CD4-positive, alpha-beta T cell treated with Interleukin-4 for 1 hour (primary cell): Measurements from ENCODE around the gene EFCAB3.
"Not testable (repeated sequence)": the region's sequence is repeated elsewhere in the genome, so short reads cannot be mapped to it uniquely, and the experiment has no call there.

Source experiments
- DNase-seq, 2 donors: peaks; one replicate each; pipeline ENCODE4 v3.0.0-alpha.2; 2020 to 2022

The EFCAB3 gene

DNA sequence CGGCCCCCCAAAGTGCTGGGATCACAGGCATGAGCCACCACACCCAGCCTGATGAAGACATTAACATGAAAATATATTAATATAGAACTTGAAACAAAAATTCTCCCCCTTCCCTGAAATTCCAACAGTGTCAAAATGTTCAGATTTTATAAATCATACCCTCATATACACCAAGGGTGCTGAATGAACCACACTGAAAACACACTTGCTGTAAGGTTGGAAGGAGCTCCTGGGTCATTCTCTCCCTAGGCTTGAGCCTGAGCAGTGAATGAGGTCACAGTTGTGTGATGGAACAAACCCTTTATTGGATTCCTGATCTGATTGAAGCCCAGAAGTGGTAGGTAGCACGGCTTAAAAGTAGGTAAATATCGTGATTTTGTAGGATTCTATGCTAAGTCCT lies at the start of gene EFCAB3:
Gene EFCAB3 (plus strand): TSS at position 301 of the 400 bp plus-strand sequence. CDS start 2,427 bp downstream, outside the sequence.
- DNase-seq: no peak

DNA sequence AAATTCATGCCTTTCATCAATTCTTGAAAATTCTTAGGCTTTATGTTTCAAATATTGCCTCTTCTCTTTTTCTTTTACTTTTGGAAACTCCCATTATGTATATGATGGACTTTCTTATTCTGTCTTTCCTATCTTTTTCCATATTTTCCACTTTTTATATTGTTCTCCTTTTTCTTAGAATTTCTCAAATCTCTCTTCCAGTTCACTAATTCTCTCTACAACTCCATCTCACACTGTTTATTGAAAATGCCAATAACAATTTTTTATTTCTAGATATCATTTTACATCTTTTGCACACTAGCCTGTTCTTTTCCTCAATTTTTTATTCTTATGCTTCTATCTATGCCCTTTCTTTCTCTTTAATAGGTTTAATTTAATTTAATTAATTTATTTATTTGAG lies 43.8 kb upstream of the EFCAB3 start:
- no peak for DNase-seq

DNA sequence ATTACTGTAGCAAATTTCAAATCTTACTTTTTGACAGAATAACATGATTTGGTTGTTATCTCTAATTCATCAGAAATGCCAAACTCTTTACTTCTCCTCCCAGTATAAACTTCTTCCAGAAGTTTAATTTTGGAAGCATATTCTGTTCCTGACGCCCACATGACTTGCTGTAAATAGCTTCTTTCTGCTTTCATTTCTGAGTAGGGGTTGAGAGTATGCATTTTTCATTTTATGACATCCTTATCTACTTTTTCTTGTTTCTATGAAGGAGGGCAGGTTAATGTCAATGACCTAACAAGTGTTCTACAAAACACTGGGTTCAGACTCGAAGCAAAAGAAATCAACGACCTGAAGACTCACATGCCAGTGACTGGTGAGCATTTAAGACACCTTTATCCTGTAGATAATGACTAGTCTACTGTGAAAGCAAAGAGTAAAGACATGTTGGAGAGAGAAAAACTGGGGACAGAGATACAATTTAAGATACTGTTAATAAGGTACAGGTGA lies 36.5 kb upstream of the EFCAB3 start:
- no peak for DNase-seq

DNA sequence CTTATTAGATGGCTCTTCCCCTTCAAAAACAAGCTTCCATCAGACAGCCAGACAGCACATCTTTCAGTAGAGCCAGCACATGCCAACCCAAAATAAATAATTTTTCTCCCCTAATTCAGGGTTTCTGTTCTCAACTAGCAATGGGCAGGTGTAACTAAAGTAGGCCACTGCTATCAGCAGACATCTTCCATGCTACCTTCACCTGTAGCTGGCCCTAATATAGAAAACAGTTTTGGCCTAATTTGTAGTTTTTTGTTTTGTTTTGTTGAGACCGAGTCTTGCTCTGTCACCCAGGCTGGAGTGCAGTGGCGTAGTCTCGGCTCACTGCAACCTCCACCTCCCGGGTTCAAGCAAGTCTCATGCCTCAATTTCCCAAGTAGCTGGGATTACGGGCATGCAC lies 29.2 kb upstream of the EFCAB3 start:
- no peak for DNase-seq

DNA sequence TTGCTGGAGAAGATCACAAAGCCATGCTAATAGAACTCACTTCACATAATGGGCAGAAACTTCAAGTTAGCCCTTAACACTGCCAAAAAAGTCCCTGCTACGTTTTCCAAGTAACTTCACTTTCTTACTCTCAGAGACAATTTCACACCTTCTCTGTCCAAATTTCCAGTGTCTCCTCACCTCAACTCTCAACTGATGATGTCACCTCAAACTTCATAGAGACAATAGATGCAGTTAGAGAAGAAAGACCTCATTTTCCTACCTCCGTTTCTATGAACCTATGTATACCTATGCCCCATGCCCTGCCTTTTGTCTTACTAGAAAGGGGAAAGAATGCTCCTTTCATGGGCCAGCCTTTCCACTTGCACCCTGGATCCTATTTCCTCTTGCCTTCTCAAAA lies 14.2 kb upstream of the EFCAB3 start:
- DNase-seq: no peak

DNA sequence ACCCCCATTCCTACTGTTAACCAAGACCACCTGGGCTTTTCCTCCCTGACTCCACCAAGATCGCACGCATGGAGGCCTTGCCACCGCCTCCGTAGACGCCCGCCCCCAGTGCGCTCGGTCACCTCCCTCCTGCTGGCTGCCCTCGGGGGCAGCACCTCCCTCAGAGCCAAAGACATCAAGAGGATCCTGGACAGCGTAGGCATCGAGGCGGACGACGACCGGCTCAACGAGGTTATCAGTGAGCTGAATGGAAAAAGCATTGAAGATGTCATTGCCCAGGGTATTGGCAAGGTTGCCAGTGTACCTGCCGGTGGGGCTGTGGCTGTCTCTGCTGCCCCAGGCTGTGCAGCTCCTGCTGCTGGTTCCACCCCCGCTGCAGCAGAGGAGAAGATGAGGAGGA lies 1.2 kb downstream of the EFCAB3 start:
- no peak for DNase-seq

DNA sequence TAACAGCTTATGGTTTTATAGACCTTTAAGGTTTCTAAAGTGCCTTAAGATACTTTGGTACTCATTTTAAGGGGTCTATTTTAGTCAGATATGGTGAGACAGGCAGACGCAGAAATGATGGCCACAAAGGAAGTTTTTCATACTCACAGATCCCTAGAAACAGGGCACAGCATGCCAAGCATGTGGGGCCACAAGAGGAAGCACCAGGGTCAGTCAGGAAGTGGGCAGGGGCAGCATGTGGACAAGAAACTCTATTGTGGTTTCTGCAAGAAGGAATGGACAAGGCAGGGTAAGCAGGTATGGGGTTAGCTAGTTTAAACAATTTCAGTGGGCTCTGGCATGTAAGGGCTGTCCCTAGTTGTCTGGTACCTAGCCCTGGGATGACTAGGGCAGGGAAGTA lies 8.5 kb downstream of the EFCAB3 start:
- DNase-seq: no peak

DNA sequence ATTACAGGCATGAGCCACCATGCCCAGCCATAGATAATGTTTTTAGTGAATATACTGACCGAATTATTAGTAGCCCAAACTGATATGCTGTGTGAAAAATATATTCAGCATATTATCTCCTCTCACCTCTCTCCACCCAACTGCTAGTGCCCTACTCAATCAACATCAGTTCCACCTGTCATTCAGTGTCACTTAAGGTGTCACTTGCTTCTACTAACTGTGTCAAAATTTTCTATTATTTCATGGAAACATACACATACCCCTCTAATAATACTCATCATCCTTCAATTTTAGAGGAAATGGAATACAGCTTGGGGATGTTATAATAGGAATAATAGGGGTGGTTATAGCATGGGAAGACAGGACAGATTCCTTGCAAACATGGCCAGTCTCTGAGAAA lies 12.6 kb downstream of the EFCAB3 start:
- DNase-seq: no peak

DNA sequence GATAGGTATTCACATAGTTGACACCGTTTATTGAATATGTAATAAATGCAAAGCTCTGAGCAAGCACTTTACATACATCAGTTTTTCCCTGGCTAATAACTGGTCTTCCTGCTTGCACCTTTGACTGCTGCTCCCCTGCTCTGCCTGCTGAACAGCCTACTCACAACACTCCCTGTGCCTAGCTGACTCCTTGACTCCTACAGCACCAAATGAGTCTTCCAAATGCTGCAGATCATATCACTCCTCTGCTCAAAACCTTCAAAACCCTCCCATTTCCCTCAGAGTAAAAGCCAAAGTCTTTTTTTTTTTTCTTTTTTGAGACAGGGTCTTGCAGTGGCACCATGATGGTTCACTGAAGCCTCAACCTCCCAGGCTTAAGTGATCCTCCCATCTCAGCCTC lies 18.5 kb downstream of the EFCAB3 start:
- no peak for DNase-seq

DNA sequence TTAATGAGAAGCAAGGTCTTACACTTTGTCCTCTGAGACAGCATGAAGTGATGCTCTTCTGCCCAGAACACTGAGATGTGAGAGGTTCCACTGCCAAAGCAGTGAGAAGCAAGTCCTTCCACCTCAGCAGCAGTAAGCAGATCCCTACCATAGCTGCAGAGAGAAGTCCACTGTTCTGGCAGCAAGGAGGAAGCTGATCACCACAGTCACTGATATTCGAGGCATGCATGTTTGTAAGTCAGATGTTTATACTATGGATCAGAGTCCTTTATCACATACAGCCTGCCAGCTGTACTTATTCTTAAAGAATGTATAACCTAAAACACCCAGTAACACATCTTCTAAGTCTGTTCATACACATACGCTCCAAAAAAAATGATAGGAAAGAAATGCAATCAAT lies 25.1 kb downstream of the EFCAB3 start:
- no peak for DNase-seq

DNA sequence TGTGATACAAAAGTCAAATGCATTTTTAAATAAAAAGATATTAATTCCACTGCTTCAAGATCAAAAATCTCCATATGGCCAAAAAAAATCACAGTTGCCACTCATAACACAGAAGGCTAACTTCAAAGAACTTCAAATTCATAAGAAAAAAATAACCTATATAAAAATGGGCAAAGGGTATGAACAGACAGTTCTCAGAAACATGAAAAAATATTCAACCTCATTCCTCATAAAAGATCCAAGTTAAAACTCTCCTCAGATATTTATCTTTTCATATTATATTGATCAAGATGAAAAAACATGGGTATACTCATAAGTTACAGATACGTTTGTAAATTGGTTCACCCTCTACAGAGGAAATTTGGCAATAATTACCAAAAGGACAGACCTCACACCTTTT lies 32.7 kb downstream of the EFCAB3 start:
- DNase-seq: not testable (repeated sequence)

DNA sequence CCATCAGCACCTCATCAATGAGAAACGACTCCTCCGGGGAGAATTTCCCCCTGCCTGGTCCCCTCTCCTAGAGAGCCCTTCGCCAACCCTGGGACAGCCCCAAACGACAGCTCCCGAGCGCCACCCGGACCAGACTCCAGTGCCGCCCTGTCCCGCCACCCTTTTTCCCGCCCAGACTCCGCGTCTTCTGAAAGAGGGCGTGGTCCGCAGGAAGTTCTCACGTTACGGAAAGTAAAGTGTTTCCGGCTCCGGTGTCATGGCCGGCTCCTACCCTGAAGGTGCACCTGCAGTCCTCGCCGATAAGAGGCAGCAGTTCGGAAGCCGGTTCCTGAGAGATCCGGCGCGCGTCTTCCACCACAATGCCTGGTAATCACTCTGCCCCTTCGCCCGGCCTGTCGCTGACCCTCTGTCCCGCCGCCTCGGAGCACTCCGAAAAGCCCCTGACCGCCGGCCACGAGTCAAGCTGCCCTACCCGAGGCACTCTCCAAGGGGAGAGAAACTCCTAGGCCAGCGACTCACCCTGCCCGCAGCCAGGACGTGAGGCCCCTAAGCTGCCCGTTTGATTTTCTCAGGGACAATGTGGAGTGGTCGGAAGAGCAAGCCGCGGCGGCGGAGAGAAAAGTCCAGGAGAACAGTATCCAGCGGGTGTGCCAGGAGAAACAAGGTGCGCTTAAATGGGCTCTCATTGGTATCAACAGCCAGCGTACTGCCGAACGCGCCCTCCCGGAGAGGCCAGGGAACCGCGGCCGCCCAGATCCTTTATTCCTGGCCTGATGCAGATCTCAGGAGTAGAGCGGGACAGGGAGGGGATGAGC lies 43.5 kb downstream of the EFCAB3 start, which contains the start of gene METTL2A:
Gene METTL2A (plus strand): TSS at position 251 of the 815 bp plus-strand sequence. CDS start 6 bp downstream, at position 257.
- DNase-seq: peak; percentile 87 to 88

DNA sequence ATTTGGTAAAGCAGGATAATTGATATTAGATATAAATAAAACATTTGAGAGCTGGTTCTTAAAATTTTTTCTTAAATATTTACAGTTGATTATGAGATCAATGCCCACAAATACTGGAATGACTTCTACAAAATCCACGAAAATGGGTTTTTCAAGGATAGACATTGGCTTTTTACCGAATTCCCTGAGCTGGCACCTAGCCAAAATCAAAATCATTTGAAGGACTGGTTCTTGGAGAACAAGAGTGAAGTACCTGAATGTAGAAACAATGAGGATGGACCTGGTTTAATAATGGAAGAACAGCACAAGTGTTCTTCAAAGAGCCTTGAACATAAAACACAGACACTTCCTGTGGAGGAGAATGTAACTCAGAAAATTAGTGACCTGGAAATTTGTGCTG lies 45.9 kb downstream of the EFCAB3 start:
- not testable (repeated sequence) for DNase-seq

DNA sequence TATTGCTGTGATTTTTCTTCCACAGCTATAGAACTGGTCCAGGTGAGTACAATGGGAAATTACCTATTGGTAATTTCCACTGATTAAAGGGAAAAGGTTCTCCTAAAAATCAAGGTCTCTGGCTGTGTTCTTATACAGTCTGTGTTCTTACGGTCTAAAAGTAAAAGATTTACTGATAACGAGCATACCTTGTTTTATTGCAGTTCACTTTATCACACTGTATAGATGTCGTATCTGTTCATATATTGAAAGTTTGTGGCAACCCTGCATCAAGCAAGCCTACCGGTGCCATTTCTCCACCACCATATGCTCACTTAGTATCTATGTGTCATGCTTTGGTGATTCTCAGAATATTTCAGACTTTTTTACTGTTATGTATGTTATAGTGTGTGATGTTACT lies 54.9 kb downstream of the EFCAB3 start:
- DNase-seq: not testable (repeated sequence)

DNA sequence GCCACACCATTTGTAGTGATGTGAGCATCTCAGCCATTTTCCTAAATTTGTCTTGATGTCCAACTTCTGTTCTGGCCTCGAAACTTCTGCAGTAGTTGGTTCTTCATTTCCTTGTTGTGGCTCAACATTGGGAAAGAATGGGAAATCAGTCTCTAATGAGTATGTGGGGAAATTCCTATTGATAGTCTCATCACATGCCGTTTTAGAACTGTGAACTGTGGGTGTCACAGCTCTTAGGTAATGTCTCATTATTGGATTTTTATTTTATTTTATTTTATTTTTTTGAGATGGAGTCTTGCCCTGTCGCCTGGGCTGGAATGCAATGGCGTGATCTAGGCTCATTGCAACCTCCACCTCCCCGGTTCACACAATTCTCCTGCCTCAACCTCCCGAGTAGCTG lies 60.8 kb downstream of the EFCAB3 start:
- not testable (repeated sequence) for DNase-seq

DNA sequence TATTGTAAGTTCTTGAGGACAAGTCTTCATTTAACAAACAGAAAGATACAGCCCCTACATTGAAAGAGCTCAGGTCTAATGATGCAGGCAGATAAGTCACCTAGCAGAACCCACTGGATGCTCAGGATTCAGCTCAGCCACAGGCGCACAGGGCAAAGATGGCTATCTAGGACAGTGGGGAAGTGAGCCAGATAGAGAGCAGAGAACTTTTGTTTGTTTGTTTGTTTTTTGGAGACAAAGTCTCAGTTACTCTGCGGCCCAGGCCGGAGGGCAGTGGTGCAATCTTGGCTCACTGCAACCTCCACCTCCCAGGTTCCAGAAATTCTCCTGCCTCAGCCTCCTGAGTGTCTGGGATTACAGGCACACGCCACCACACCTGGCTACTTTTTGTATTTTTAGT lies 63.7 kb downstream of the EFCAB3 start:
- no peak for DNase-seq

DNA sequence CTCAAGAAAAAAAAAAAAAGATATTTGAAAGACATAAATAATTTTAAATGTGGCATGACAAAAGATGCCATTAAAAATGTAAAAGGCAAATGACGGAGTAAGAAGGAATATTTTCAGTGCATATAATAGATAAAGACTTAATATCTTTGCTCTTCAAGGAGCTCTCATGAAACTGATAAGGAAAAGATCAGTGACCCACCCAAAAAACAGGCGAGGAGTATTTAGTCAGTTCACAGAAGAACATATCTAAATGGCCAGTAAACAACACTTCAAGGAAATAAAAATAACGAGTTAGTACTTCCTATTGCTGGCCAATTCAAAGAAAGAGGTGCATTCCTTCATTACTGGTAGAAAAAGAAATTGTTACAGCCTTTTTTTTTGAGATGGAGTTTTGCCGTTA lies 65.4 kb downstream of the EFCAB3 start:
- DNase-seq: not testable (repeated sequence)

DNA sequence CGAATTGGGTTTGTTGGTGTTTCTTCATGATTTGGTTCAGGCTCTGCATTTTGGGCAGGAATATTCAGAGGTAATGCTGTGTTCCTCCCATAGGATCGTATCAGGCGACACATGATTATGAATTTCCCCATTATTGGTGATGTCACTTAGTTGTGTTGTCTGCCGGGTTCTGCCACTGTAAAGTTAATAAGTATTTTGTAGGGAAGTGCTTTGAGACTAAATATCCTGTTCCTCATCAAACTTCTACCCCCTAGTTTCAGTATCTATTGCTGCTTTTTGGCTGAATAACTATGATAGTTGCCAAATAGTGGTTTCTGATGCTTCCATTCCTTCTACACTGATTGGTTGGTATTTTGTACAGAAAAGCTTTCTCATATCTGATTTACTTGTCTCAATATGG lies 71.8 kb downstream of the EFCAB3 start:
- not testable (repeated sequence) for DNase-seq

DNA sequence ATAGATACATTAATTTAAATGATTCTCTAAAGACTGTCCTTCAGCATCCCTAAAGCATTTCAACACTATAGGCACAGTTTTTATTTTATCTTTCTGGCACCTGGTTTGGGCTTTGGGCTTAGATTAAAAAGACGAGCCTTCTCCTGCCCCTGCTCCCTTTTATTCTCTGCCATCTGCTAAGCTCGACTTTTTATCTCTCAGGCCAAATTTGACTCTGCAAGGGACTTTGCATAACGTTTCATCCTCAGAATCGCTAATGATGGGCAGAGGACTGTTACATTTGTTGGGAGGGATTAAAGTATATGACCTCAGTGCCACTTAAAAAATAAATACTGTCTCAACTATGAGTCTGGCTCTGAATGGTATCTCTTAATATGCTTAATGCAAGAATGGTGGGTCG lies 72.7 kb downstream of the EFCAB3 start:
- not testable (repeated sequence) for DNase-seq

DNA sequence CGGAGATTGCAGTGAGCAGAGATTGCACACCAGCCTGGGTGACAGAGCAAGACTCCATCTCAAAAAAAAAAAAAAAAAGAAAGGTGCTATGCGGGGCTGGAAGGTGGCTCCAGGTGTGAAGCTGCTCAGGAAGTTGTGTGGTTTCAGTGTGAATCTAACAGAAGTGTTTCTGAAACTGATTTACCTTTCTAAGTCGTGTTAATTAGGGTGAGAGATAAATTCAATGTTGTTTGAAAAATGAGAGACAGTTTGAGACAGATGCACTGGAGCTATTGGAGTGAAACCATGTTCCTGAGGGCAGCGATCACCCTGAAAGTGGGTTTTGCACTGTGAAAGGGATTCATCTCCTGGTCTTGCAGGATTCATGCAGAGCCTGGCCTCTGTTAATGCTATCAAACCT lies 73.3 kb downstream of the EFCAB3 start:
- peak in 1 of 2 donors; percentile 30 for DNase-seq

DNA sequence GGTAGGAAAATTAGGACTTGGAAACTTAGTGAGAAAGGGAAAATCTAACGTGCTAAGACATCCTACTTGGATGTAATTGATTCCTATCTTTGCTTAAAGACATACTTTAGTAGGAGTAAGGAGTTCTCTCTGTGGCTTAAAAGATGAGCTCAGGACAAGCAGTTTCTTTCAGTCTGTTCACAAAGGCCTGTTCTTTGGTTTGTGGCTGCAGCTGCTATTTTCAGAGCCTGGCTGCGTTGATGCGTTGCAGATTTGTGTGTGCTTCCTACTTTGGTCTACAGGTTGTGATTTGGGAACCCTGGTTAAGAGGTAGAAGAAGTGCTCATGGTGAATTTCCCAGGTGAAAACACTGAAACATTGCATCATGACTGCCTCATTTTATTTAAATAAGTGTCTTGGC lies 73.8 kb downstream of the EFCAB3 start:
- DNase-seq: not testable (repeated sequence)

DNA sequence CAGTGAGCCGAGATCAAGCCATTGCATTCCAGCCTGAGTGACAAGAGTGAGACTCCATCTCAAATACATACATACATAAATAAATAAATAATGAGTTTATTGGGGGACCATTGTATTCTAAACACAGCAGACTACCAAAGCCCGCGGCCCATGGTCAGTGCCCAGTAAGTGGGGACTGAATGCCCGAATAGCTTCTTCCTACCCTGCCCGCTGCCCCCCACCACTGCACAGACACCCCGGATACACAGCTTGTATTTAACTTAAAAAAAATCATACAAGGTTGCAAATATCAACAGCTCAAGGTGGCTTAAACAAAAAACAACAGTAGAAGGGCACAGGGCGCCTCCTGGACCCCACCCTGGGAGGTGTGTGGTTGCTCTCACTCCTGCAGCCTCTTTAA lies 75.7 kb downstream of the EFCAB3 start:
- DNase-seq: no peak

DNA sequence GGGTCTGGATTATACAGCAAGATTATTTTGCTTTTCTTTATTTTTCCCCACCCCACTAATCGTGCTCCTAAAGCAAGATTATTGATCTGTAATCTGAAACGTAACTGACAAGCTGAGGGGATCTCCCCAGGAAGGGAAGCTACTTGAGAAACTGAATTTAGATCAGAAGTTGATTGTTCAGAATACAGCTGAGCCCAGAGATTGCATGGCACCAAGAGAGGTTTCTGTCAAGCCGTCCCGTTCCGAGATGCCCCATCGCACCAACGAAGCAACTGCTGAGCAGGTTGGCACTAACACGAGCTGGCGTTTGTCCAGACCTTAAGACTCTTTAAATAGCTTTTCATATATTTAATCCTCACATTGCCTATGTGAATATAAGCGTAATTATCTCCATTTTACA lies 78.1 kb downstream of the EFCAB3 start:
- DNase-seq: not testable (repeated sequence)

DNA sequence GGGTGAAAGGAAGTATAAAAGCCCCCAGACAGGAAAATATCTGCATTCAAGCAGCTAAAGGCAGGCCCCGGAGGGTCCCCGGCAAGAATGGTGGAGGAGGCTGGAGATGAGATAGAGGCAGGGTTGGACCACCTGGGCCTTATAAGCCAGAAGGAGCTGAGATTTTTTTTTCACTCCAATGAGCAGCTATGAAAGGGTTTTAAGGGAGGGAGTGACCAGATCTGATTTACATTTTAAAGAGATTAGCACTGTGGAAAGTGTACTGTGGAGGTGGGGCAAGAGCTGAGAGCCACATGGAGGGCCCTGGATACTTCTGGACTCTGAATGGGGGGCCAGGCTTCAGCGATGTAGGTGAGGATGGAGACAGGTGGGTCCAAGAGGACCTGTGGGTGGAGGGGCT lies 84.1 kb downstream of the EFCAB3 start:
- DNase-seq: not testable (repeated sequence)

DNA sequence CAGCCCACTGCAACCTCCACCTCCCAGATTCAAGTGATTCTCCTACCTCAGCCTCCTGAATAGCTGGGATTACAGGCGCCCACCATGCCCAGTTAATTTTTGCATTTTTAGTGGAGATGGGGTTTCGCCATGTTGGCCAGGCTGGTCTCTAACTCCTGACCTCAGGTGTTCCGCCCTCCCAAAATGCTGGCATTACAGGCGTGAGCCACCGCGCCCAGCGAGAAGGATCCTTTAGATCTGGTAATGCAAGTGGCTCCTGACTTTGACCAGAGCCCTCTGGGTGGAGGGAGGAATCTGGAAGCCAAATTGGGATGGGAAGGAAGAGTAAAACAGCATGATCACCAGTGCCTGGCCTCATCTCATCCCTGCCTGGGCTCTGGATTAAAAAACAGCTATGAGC lies 84.9 kb downstream of the EFCAB3 start:
- not testable (repeated sequence) for DNase-seq
